SU-DHL-6 (cell line): ENCODE data around the gene ANKH.

Experiments used
- CTCF ChIP-seq: fragments of 200-600 bp; sonication (generic); IDR thresholded peaks from one replicate; pipeline ENCODE4 v1.5.1; 2017; ENCODE audit warnings: antibody characterized with exemption, mild to moderate bottlenecking, low read length, moderate library complexity; ENCODE audit not compliant: insufficient read depth, poor library complexity, severe bottlenecking
- EZH2phosphoT487 ChIP-seq: fragments of 200-600 bp; sonication (generic), shearing (Covaris generic); conservative IDR thresholded peaks from 2 replicates; pipeline ENCODE4 v1.6.1; 2018; ENCODE audit warnings: mild to moderate bottlenecking, antibody characterized with exemption, low read length, moderate library complexity, mixed read lengths

GRCh38 chr5:14830210-14831005, 41.2 kb downstream of the ANKH start:
- no peak for TF ChIP-seq EZH2phosphoT487
- TF ChIP-seq CTCF = no peak
